Inflammatory macrophage treated with lipopolysaccharide for 4 hours (primary cell): ENCODE measurements around the gene WDR20.

Source experiments
- DNase-seq: peaks from one replicate; pipeline ENCODE4 v3.0.0-alpha.2; 2020

Gene WDR20

GRCh38 chr14:102201353-102201738 is 61.6 kb downstream of the WDR20 start:
- DNase-seq = no peak

DNA sequence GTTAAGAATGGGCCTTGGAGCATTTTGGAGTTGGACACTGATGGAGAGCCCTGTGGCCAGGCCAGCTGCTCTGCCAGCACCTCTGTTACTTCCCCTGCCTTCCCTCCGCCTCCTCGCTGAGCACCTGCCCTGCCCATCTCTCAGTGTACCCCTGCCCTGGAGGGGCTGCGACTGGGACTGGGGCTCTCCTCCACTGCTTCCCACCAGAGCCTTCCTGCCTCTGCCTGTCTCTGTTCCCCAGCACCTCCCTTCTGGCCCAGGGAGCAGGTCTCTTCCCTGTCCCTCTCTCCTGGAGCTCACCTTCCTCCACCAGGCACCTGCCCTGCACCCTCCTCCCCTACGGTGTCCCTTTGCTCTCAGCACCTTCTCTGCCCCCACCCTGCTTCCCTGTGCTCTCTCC is 62.1 kb downstream of the WDR20 start:
- no peak for DNase-seq

DNA sequence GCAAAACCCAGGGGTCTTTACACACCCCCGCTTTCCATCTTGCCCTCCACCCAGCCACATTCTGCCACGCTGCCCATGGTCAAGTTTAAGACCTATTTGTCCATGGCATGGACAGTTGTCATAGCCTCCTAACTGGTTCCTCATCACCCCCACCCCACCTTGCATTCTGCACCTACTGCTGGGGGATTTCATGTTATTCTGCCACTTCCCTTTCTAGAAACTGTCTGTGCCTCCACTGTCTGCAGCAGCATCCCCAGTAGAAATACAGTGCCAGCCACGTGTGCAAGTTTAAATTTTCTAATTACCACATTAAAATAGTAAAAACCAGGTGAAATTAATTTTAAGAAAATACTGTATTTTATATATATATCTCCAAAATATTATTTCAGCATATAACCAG is 63.2 kb downstream of the WDR20 start:
- no peak for DNase-seq

DNA sequence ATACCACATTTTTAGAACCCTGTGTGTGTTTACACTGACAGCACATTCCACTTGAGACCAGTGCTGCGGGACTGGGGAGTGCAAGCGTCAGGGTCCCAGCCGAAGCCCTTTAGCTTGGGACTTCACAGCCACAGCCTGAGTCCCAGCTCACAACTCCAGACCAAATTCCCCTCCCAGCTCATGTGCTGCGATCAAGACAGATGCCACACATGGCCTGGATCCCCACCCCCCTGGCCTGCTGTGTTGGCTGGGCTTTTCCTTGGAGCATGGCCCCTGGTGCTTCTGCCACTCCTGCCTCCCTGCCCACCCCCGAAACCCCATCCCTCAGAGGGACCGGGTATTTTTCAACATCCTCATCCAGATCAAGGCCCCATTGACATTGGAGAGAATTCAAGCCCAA is 63.7 kb downstream of the WDR20 start:
- DNase-seq = no peak

- no peak for DNase-seq
Observed at GRCh38 chr14:102205560-102205959, 65.9 kb downstream of the WDR20 start.

DNA sequence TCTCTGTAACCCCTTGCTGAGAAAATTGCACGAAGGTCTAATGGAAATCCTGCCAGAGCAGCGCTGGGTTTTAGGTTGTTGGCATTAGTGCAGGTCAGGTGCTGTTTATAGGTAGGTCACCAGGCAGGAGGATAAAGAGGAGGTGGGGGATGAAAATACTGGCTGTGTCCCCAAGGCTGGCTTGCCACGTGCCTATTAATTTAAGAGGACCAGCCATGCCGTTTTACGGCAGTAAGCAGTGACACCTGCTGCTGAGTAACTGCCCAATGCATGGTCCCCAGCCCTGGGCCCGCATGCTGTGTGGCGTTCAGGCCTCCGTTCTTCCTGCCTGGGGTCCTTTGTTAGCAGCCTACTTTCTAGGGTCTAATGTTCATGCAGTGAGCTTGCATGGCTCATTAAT is 67.2 kb downstream of the WDR20 start:
- no peak for DNase-seq

- DNase-seq = no peak
Observed at GRCh38 chr14:102207831-102208365, 68.2 kb downstream of the WDR20 start.

DNA sequence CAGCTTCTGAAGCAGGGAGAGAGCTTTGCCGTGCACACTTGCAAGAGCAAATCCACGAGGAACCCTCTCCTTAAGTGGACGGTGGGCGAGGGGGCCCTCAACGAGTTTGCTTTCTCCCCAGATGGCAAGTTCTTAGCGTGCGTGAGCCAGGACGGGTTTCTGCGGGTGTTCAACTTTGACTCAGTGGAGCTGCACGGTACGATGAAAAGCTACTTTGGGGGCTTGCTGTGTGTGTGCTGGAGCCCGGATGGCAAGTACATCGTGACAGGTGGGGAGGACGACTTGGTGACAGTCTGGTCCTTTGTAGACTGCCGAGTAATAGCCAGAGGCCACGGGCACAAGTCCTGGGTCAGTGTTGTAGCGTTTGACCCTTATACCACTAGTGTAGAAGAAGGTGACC is 69.0 kb downstream of the WDR20 start:
- no peak for DNase-seq

- DNase-seq = no peak
Observed at GRCh38 chr14:102209224-102209966, 69.7 kb downstream of the WDR20 start.

GRCh38 chr14:102210421-102211042 is 70.8 kb downstream of the WDR20 start:
- peak; percentile 13 for DNase-seq

DNA sequence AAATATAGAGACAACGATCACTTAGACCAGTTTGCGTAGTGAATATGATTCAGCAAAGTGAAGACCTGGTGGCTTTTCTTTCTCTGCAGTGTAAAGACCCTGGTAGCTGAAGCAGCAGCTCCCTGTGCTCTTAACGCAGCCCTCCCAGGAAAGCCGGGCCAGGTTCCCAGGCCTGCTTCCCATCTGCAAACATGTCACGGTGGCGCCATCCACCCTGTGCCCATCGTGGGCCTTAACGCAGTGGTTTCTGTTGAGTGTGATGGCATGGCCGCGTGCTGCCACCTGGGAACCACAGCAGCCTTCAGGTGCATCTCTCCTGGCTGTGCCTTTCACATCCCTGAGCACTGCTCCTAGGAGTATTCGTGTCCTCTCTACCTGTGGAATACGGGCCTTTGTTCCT is 71.5 kb downstream of the WDR20 start:
- DNase-seq = no peak

GRCh38 chr14:102212356-102212755 is 72.7 kb downstream of the WDR20 start:
- DNase-seq = no peak

GRCh38 chr14:102212845-102213244 is 73.1 kb downstream of the WDR20 start:
- DNase-seq = no peak

DNA sequence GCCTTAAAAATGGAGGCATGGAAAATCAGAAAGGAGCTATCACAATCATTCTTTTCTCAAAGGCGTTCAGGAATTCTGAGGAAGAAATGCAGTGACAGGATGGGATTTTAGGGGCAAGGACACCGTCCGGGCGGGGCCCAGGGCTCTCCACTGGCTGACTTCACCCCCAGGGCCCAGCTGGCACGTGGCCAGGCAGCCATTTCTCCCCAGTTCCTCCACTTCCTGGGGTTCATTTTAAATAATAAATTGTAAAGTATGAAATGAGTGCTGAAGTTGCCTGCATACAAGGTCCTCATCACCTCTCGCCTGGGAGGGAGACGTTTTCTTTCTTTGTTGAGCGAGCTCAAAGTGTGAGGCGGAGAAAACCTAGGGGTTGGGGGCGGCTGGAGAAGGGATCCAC is 73.8 kb downstream of the WDR20 start:
- no peak for DNase-seq

DNA sequence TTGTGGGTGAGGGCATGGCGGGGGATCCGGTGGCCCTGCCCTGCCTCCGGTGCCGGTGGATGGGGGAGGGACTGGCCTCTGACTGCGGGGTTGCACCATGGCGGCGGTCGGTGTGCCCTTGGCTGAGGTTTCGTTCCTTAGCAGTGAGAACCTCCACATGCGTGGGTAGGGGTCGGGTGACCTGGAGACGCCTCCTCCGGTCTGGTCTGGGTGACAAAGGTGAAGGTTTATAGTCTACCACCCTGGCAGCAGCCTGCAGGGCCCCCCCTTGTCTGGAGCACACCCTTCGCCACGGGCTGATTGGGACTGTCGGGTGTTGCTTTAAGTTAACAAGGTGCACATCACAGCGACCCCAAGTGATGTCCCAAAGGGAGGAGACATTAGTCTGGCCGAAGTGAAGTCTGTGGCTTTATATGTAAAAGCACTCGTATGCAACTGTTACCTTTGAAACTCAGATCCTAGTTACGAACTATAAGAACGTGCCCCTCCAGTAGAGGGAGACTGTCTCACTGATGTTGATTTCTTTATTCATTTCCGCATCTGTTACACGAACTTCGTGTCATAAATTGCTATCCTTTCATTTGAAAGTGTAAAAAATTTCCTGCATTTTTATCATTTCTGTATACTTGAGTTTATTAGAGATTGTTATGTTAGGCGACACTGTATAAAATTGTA is 74.4 kb downstream of the WDR20 start:
- no peak for DNase-seq

DNA sequence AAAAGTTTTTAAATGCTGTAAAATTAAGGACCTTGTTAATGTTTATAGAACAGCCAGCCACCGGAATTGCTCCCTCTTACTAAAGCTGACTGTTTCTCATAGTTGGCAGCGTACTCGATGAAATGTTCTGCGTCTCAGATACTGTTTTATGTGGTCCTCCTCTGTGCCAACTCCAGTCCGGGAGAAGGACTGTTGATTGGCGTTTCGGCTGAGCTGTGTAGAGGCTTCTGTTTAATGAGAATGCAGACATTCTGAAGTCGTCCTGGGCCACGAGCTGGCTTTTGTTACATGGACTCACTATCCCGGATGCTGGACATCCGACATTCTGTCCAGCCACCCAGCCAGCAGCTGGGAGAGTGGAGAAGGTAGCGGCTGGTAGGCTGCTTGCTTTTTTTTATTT is 75.4 kb downstream of the WDR20 start:
- no peak for DNase-seq

GRCh38 chr14:102215576-102216250 is 76.0 kb downstream of the WDR20 start:
- DNase-seq = peak; percentile 68

GRCh38 chr14:102217399-102217798 is 77.7 kb downstream of the WDR20 start:
- no peak for DNase-seq

- no peak for DNase-seq
Observed at GRCh38 chr14:102217987-102218421, 78.3 kb downstream of the WDR20 start.

DNA sequence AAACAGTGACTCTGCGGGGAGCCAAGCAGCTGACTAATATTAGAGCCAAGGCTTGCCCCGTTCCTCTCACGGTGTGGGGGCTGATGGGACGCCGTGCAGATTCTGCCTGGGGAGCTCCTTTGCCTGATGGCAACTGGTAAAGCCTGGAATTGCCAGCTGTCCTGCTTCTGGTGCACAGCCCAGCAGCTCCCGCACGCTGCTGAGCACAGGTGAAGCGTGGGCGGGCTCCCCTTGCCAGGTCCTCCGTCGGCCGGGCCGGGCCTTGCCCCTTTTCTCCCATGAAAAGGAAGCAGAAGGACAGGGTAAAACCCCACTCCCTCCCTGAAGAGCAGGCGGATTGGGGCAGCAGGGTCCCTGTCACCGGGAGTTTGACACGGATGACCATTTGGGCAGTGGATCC is 79.0 kb downstream of the WDR20 start:
- DNase-seq = no peak

- DNase-seq = no peak
Observed at GRCh38 chr14:102219316-102219715, 79.6 kb downstream of the WDR20 start.

DNA sequence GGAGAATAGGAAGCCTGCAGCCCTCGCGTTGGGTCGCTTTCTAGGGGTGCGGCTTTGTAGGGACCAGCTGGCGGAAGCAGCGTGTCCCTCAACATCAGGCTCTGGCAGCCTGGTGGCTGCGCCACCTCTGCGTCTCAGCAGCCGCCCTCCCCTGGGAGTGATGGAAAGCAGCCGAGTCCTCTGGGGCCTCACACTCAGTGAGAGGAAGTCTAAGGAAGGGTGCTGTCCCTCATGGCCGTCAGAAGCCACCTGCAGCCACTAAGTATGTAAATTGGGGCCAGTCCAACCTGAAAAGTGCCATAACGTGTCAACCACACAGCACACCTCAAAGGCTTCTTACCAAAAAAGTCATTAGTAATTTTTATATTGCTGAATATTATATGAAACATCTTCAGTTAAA is 80.3 kb downstream of the WDR20 start:
- DNase-seq = no peak

- DNase-seq = no peak
Observed at GRCh38 chr14:102221026-102221425, 81.3 kb downstream of the WDR20 start.
